Activated T-cell treated with anti-CD3 and anti-CD28 coated beads, Interleukin-2, amount 50 U/mL, for 4 hours (primary cell): Measurements from ENCODE around the gene NACAD. TPM values are rescaled to one million over a fixed set of nuclear protein-coding genes. Genes with fewer than 3 reads are reported as not detected.

Experiments
- total RNA-seq, 3 donors: library from RNA; stranded (reverse); gene quantifications; one replicate each; pipeline ENCODE4 v1.2.1, GENCODE V29; 2021

NACAD gene
- total RNA-seq, 3 donors from 2014 or later: 0.14 to 0.66 (median 0.37) TPM

Other genes starting within 250 kb of the NACAD start
- gene H2AZ2, start 240.9 kb downstream of the NACAD start, total RNA-seq: 100 to 1,000 TPM; 128 to 140 (median 133) TPM
- 10 to 100 TPM; 28.9 to 34.4 (median 30.6) TPM for gene PURB, start 203.4 kb downstream of the NACAD start, total RNA-seq
- 100 to 1,000 TPM; 120 to 205 (median 143) TPM for gene MYO1G, start 110.0 kb downstream of the NACAD start, total RNA-seq
- 10 to 100 TPM; 35.9 to 38.2 (median 36.6) TPM for gene CCM2, start 88.8 kb downstream of the NACAD start, total RNA-seq
- 100 to 1,000 TPM; 206 to 236 (median 233) TPM for gene TBRG4, start 22.7 kb upstream of the NACAD start, total RNA-seq
- not detected for gene RAMP3, start 68.8 kb upstream of the NACAD start, total RNA-seq